C4-2B (cell line): ENCODE measurements around the gene EPB41L4B.

Source experiments
- CTCF ChIP-seq: fragments of 450-650 bp; conservative IDR thresholded peaks from 2 replicates; pipeline ENCODE4 v1.5.1; 2017; ENCODE audit warnings: mild to moderate bottlenecking
- ZFX ChIP-seq: fragments of 450-650 bp; IDR thresholded peaks from 2 replicates; pipeline ENCODE4 v1.6.1; 2017

- no peak for TF ChIP-seq ZFX
- TF ChIP-seq CTCF: no peak
Observed at GRCh38 chr9:109241207-109241606, 79.7 kb downstream of the EPB41L4B start.
